Stimulated activated naive B cell treated with anti-CD40 and anti-IgM and Interleukin-4, amounts not matched to agents 10 μg/mL and 1 μg/mL and 100 μg/mL, for 72 hours (primary cell): Measurements from ENCODE around the gene LEUTX.
A peak's percentile ranks its signal among the peaks of the same experiment; 100 is the strongest.

Experiments
- ATAC-seq, 2 donors: fragments of 150-1000 bp; cut with Tn5 transposase; replicated peaks; 2 replicates each; pipeline ENCODE4 v1.10.0; 2021; ENCODE audit warnings: moderate library complexity in 1 of 2
- DNase-seq: peaks from one replicate; pipeline ENCODE4 v3.0.0; 2021
- H3K27ac Mint-ChIP-seq: one replicate; pipeline ENCODE4 v1.8.0; 2022; ENCODE audit warnings: mild to moderate bottlenecking, mixed read lengths
- H3K27me3 Mint-ChIP-seq, 2 donors: one replicate each; pipeline ENCODE4 v1.8.0; 2022; ENCODE audit warnings: mixed read lengths in 2 of 2
- H3K36me3 Mint-ChIP-seq, 2 donors: one replicate each; pipeline ENCODE4 v1.8.0; 2022; ENCODE audit warnings: mixed read lengths in 2 of 2, mild to moderate bottlenecking in 1 of 2
- H3K4me1 Mint-ChIP-seq, 2 donors: one replicate each; pipeline ENCODE4 v1.8.0; 2022; ENCODE audit warnings: mixed read lengths in 2 of 2, mild to moderate bottlenecking in 1 of 2
- H3K4me3 Mint-ChIP-seq, 2 donors: one replicate each; pipeline ENCODE4 v1.8.0; 2022; ENCODE audit warnings: mild to moderate bottlenecking in 2 of 2, mixed read lengths in 2 of 2, moderate library complexity in 1 of 2
- H3K9me3 Mint-ChIP-seq, 2 donors: one replicate each; pipeline ENCODE4 v1.8.0; 2022; ENCODE audit warnings: mixed read lengths in 2 of 2, mild to moderate bottlenecking in 1 of 2

Gene LEUTX

DNA sequence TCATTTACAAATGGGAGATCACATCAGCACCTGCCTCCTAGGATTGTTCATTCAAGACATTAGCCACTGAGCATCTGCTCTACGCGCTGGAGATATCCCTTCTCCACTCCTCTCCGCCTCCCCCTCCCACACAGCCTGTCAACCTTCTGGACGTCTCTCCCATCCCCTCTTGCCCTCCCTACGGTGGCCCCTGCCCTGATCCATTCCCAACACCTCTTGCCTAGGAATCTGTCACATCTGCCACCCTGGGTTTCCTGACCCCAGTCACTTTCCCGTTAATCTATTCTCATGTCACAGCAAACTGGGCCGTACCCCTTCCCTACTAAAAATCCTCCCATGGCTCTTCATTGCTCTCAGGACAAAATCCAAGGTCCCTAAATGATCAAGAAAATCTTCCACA is 45.0 kb downstream of the LEUTX start:
- DNase-seq (no peak), ATAC-seq (no peak)
- H3K9me3 Mint-ChIP-seq, result no peaks in the 10 kb centered on the region
- no peak overlapping the region for H3K27ac Mint-ChIP-seq
- no peak overlapping the region for H3K4me3 Mint-ChIP-seq
- peaks cover 18 to 29% of the 10 kb centered on the region in 2 donors for H3K4me1 Mint-ChIP-seq
- H3K27me3 Mint-ChIP-seq, result no peaks in the 10 kb centered on the region
- peaks cover 27 to 44% of the 10 kb centered on the region in 2 donors for H3K36me3 Mint-ChIP-seq

DNA sequence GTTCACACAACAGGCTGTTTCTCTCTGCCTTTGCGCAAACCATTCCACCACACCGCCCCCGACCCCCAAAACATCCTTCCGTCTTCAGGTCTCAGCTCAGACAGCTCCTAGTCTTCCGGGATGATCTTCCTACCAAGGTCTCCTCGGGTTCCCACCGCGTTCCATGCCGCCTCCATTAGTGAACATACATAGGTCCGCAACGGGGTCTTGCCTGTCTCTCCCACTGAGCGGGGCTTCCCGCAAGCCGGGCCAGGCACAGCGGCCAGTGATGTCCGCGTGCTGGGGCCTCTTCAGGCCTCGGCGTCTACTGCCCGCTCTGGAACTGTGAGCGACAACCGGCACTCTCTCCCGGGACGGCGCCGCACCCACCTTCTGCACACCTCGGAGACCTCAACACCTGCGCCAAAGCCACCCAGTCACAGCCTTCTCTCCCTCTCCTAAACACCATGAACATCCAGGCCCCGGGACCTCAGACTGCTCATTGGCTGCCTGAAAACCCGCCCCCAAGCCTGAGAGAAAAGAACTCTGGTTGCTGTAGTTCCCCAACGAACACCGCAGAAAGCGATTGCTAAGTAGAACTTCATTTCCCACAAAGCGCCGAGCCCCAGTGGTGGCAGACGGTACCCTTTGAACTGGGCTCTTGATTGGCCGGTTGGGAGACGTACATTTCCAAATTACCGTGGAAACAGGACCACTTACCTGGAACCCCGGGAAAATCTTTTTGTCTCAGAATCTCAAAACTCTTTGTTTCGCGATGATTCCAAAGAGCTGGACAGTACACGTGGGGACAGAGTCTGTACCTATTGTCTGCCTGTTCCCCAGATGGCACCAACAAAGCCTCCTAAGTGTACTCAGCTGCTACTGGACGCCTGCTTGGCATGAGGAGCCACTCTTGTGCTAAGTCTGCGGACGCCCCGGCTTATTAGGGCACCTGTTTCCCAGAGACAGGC is 45.8 kb downstream of the LEUTX start:
- Mint-ChIP-seq H3K4me1 (peaks cover 14 to 27% of the 10 kb centered on the region in 2 donors), H3K36me3 (peaks cover 28 to 46% of the 10 kb centered on the region in 2 donors), H3K9me3 (no peaks in the 10 kb centered on the region), H3K27ac (no peak overlapping the region), H3K27me3 (no peaks in the 10 kb centered on the region), H3K4me3 (no peak overlapping the region)
- peak; percentile 98 to 99 for ATAC-seq
- DNase-seq, result peak; percentile 83

DNA sequence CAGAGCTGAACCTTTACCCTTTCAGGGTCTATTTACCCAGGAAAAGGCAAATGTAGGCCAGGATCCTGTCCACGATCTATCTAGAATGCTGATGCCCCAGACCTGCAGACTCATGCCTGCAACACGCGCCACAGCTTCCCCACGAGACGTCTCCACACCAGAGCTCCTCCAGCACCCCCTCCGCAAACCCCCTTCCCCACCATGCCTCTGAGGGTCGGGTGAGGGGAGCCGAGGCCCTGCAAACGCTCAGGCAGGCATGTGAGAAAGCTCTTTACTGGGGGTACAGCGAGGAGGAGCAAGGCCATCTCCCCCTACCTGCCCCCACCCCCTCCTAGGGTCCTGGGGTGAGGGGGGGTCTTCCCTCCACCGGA is 46.4 kb downstream of the LEUTX start:
- Mint-ChIP-seq H3K4me1 (peaks cover 11 to 21% of the 10 kb centered on the region in 2 donors), H3K27ac (no peak overlapping the region), H3K9me3 (no peaks in the 10 kb centered on the region), H3K4me3 (no peak overlapping the region), H3K27me3 (no peaks in the 10 kb centered on the region), H3K36me3 (peaks cover 32 to 49% of the 10 kb centered on the region in 2 donors)
- ATAC-seq, result no peak
- DNase-seq, result no peak

DNA sequence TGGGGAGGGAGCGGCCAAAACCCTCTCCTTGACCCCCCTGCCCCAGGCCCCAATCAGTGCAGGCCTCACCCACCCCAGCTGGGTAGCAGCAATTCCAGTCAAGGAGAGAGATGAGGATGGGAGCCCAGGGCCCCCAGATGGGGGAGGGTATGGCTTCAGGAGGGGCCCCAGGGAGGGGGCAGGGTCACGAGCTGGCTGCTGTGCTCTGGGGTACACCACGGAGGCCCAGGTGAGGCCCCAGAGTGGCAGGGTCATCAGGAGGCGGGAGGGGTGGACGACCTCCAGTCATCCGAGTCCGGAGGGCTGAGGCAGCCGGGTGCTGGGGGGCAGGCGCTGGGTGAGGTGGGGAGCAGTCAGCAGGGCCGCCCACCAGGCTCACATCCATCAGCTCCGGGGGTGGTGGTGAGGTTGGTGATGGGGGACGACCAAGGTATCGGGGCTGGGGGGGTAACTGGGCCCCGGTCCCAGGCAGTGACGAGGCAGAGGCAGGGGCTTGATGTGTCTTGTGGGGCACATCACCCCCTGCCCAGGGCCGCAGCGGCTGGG is 47.0 kb downstream of the LEUTX start:
- Mint-ChIP-seq H3K4me1 (peaks cover 11 to 21% of the 10 kb centered on the region in 2 donors), H3K36me3 (peaks cover 33 to 49% of the 10 kb centered on the region in 2 donors), H3K27ac (no peak overlapping the region), H3K4me3 (no peak overlapping the region), H3K27me3 (no peaks in the 10 kb centered on the region), H3K9me3 (no peaks in the 10 kb centered on the region)
- ATAC-seq (no peak), DNase-seq (no peak)

DNA sequence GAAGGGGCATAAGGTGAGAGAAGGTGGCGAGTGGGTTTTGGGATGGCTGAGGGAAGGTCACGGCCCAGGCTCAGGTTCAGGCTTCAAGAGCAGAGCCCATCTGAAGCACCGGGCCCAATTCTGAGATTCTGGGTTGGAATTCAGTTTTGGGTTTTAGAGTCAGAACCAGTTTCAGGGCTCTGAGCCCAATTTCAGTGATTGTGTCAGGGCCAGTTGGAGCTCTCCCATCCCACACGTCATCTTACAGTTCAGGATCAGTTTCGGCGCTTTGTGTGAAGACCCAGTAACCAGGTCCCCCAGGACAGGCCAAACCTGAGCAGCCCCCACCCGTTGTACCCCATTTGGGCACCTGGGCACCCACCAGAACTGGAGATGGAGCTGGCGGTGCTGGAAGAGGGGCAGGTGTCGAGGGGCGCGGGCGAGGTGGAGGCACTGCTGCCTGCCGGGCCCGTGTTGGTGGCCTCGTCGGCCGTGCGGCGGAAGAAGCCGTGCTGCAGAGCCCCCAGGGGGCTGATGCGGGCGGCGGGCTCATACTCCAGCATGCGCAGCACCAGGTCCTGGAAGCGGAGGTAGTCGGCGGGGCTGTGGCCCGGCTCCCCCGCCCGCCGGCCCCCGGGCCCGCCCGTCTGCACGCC is 47.8 kb downstream of the LEUTX start:
- DNase-seq (no peak), ATAC-seq (no peak)
- no peaks in the 10 kb centered on the region for H3K9me3 Mint-ChIP-seq
- no peak overlapping the region for H3K27ac Mint-ChIP-seq
- no peak overlapping the region for H3K4me3 Mint-ChIP-seq
- peaks cover 37 to 58% of the 10 kb centered on the region in 2 donors for H3K36me3 Mint-ChIP-seq
- no peaks in the 10 kb centered on the region for H3K27me3 Mint-ChIP-seq
- H3K4me1 Mint-ChIP-seq, result peaks cover 16 to 22% of the 10 kb centered on the region in 2 donors

DNA sequence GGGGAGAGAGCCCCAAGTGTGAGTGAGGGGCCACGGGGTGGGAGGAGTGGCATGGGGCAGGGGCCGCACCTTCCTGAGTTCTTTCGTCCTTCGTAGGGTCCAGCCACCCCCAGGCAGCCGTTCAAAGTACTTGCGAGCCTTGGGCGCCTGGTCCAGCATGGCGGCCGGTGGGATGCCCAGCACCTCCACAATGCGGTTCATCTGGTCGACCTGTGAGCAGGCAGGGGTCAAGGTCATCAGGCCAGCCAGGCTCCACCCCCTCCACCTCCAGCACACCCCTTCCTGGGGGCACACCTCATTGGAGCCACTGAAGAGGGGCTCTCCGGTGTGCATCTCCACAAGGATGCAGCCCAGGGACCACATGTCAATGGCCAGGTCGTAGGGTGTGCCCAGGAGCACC is 48.6 kb downstream of the LEUTX start:
- Mint-ChIP-seq H3K9me3 (no peaks in the 10 kb centered on the region), H3K27ac (no peak overlapping the region), H3K4me3 (no peak overlapping the region), H3K27me3 (no peaks in the 10 kb centered on the region), H3K4me1 (peaks cover 20 to 28% of the 10 kb centered on the region in 2 donors), H3K36me3 (peaks cover 37 to 60% of the 10 kb centered on the region in 2 donors)
- DNase-seq (no peak), ATAC-seq (no peak)

DNA sequence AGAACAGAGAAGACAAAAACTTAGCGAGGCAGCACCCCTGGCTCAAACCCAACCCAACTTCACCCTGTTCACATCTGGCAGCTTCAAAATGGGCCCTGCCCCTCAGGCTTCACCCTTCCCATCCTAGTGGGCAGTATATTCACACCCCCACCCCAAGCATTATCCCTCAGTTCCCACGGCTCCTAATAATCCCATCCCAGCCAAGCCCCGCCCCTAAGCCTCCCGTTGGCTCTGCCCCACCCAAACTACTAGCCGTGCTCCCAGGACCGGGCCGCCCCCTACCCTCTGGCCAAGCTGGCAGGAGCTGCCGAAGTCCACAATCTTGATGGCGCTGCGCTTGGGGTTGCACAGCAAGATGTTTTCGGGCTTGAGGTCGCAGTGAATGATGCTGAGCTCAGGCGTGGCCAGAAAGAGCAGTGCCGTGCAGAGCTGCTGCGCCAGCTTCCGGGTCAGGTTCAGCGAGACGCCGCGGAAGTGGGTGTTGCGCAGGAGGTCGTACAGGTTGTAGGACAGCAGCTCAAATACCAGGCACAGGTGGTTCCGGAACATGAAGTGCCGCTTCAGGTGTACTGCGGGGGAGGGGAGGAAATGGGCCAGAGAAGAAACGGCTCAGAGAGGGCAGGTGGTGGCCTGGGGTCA is 49.5 kb downstream of the LEUTX start:
- Mint-ChIP-seq H3K9me3 (no peaks in the 10 kb centered on the region), H3K4me1 (peaks cover 29 to 37% of the 10 kb centered on the region in 2 donors), H3K27ac (peak overlapping the region; percentile 73), H3K36me3 (peaks cover 40 to 68% of the 10 kb centered on the region in 2 donors), H3K4me3 (no peak overlapping the region), H3K27me3 (no peaks in the 10 kb centered on the region)
- no peak for DNase-seq
- no peak for ATAC-seq

DNA sequence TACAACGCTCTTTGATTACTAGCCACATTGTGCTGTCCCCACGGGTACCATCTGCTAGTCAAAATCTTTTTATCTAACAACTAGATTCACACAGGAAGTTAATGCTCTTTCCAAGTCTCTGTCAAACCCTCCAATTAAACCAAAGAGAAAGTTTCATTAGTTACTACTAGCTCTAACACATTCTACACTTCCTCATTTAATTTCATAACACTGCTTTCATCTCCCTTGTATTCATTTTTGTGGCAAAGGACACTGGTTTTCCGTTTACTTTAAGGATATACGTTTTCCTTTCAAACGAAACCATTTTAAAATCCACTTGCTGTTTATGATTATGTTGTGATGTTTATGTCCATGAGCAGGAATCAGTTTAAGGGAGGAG is 50.0 kb downstream of the LEUTX start:
- H3K36me3 Mint-ChIP-seq, result peaks cover 40 to 68% of the 10 kb centered on the region in 2 donors
- ATAC-seq (no peak), DNase-seq (no peak)
- no peak overlapping the region for H3K4me3 Mint-ChIP-seq
- H3K27me3 Mint-ChIP-seq, result no peaks in the 10 kb centered on the region
- no peaks in the 10 kb centered on the region for H3K9me3 Mint-ChIP-seq
- peaks cover 29 to 38% of the 10 kb centered on the region in 2 donors for H3K4me1 Mint-ChIP-seq
- peak overlapping the region; percentile 73 for H3K27ac Mint-ChIP-seq

DNA sequence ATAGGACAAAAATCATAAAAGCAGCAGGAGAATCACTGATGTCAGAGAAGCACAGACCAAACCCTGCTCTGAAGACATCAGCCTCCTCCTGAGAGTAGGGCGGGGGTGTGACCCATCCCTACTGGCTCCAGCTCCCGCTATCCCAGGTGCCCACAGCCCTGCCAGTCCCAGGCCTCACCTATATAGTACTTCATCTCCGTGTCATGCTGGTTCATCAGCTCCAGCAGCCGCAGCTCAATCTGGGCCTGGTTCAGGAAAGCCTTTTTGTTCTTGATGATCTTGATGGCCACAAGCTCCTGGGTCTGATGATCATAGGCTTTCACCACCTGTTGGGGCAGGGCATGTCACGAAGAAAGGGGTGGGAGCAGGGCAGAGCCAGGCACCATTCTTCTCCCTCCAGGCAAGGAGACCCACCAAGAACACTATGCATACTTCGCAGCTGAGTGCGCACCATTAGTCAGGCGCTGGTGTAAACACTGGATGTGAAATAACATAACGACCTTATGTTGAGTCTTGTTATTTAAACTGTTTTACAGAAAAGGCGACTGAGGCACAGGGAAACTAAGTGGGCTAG is 51.1 kb downstream of the LEUTX start:
- Mint-ChIP-seq H3K27me3 (no peaks in the 10 kb centered on the region), H3K36me3 (peaks cover 50 to 77% of the 10 kb centered on the region in 2 donors), H3K27ac (no peak overlapping the region), H3K4me3 (no peak overlapping the region), H3K4me1 (peaks cover 37 to 47% of the 10 kb centered on the region in 2 donors), H3K9me3 (peaks cover 2 to 3% of the 10 kb centered on the region in 2 donors)
- DNase-seq, result no peak
- no peak for ATAC-seq

DNA sequence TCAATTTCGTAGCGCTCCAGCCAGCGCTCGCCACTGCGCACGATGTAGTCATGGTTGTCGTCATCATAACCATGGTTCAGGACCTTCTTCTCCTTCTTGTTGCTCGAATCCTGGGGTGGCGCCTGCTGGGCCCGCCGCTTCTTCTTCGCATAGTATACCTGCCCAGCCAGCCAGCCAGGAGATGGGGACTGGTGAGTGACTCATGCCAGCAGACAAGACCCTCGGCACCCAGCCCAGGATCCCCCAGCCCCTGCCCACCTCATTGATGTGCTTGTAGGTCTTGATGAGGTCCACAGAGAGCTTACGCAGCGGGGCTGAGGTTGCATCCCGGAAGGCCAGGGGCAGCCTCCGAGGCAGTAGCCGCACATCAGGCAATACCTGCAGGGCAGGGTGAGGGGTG is 51.8 kb downstream of the LEUTX start:
- DNase-seq (no peak), ATAC-seq (no peak)
- H3K4me1 Mint-ChIP-seq, result peaks cover 34 to 42% of the 10 kb centered on the region in 2 donors
- H3K27me3 Mint-ChIP-seq, result no peaks in the 10 kb centered on the region
- H3K9me3 Mint-ChIP-seq, result peaks cover 2 to 3% of the 10 kb centered on the region in 2 donors
- no peak overlapping the region for H3K4me3 Mint-ChIP-seq
- peak overlapping the region; percentile 56 for H3K27ac Mint-ChIP-seq
- peaks cover 48 to 73% of the 10 kb centered on the region in 2 donors for H3K36me3 Mint-ChIP-seq

DNA sequence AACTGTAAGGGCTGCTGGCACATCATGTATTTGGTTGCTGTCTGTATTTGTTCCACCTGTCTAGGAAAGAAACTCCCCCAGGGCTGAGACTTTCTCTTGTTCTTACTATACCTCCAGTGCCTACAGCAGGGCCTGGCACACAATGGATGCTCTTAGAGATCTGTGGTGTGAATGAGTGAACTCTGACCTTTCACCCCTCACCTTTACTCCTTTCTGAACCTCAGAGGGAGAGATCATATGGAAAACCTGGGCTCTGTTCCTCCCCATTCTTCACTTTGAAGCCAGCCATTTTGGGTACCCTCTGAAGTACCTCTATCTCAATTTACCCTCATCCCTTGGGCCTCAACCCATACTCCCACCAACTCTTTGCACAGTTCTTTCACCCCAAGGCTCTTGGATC is 52.2 kb downstream of the LEUTX start:
- H3K27ac Mint-ChIP-seq, result peak overlapping the region; percentile 56
- ATAC-seq (no peak), DNase-seq (no peak)
- H3K27me3 Mint-ChIP-seq, result no peaks in the 10 kb centered on the region
- peaks cover 2 to 3% of the 10 kb centered on the region in 2 donors for H3K9me3 Mint-ChIP-seq
- no peak overlapping the region for H3K4me3 Mint-ChIP-seq
- H3K4me1 Mint-ChIP-seq, result peaks cover 34 to 42% of the 10 kb centered on the region in 2 donors
- peaks cover 47 to 70% of the 10 kb centered on the region in 2 donors for H3K36me3 Mint-ChIP-seq

DNA sequence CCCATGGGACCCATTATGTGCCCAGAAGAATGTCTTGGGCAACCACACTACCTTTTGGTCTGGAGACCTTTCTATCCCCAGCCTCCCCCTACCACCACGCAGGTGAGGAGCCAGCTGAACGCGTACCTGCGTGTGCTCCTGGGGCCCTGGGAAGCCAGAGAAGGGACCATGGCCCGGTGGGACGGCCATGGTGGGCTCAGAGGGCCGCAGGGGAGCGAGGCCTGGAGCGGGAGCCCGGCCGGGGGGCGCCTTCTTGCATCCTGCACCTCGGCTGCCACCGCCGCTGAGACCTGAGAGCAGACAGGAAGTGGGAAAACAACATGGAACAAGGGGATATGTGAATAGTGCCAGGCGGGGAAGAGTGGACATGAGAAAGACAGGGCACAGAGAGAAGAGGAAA is 53.0 kb downstream of the LEUTX start:
- H3K27ac Mint-ChIP-seq, result no peak overlapping the region
- peaks cover 2 to 3% of the 10 kb centered on the region in 2 donors for H3K9me3 Mint-ChIP-seq
- H3K27me3 Mint-ChIP-seq, result no peaks in the 10 kb centered on the region
- H3K4me3 Mint-ChIP-seq, result peak overlapping the region; percentile 75 to 92
- DNase-seq, result no peak
- peaks cover 46 to 69% of the 10 kb centered on the region in 2 donors for H3K36me3 Mint-ChIP-seq
- peaks cover 34 to 42% of the 10 kb centered on the region in 2 donors for H3K4me1 Mint-ChIP-seq
- ATAC-seq, result no peak

DNA sequence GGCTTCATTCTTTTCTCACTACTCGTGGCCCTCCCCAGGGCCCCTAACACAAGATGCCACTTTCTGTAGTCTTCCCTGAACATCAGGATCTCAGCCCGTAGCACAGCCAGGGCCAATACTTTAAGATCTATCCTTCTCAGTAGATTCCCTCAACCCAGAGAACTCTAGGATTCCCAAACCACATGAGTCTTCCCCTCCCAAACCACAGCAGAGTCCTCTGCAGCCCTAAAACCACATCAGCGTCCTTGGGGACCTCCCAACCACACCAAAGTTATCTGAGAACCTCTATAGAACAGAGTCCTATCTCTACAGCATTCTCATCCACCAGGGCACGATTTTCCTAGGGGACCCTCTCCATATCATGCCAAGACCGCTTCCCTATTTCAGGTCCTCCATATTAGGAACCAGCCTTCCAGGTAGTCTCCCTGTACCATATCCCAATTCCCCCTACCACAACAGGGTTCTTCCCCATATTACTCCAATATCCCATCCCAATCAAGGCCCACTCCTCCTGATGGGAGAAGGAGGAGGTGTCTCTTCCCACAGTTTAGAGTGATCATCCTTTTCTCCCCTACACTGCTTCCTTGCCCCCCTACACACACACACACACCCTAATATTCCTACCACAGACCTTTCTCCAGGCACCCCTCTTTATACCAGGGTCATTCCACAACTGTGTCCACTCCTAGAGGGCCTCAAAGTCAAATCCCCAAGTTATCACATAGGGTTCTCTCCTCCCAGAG is 53.9 kb downstream of the LEUTX start:
- DNase-seq (no peak), ATAC-seq (no peak)
- no peaks in the 10 kb centered on the region for H3K27me3 Mint-ChIP-seq
- H3K4me1 Mint-ChIP-seq, result peaks cover 34 to 42% of the 10 kb centered on the region in 2 donors
- H3K9me3 Mint-ChIP-seq, result peaks cover 2 to 3% of the 10 kb centered on the region in 2 donors
- peak overlapping the region; percentile 86 for H3K27ac Mint-ChIP-seq
- H3K4me3 Mint-ChIP-seq, result peak overlapping the region; percentile 75 to 92
- H3K36me3 Mint-ChIP-seq, result peaks cover 44 to 67% of the 10 kb centered on the region in 2 donors
